NCI-H1105 (cell line): ENCODE measurements around the gene PAK6.

Experiments
- DNase-seq: peaks from one replicate; lab custom pipeline; 2025; lab: John Stamatoyannopoulos, UW

The PAK6 gene

DNA sequence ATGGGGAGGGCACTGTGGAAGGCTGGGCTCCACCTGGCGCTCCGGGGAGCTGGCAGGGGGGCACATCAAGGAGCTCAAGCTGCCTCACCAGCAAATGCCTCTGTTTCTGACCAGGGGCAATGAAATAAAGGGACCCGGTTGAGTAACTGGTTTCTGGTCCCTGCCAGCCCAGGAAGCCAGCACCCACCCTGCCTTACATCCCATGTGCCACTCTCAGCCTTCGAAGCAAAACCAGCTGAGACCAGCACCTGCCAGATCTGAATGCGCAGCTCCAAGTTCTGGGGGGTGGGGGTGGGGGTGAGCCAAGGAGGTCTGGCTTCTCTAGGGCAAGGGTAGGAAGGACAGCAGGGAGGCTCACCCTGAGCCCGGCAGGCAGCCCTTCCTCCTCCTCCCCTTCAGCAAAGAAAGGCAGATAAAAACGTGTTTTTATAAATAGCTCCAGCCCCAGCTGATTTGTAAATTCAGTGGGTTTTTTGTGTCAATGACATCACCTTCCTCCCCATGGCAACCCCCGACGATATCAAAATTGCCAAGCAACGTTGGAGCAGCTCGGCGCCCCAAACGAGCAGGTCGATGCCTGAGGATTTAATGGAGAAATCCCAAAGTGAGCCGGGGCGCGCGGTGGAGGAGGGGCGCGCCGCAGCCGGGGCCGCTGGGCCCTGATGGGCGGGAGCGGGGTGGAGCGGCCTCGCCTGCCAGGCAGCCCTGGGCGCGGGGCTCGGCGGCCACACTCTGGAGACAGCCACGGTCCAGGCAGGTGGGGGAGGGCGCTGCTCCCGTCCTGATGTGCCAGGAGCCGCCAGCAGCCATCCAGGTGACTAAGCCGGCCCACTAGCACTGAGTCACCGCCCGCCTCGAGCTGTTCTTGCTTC lies at the start of gene PAK6:
PAK6 (plus strand) TSS at position 532 of the 872 bp plus-strand sequence. CDS start 25,723 bp downstream, outside the sequence.
- DNase-seq = peak; percentile 57

DNA sequence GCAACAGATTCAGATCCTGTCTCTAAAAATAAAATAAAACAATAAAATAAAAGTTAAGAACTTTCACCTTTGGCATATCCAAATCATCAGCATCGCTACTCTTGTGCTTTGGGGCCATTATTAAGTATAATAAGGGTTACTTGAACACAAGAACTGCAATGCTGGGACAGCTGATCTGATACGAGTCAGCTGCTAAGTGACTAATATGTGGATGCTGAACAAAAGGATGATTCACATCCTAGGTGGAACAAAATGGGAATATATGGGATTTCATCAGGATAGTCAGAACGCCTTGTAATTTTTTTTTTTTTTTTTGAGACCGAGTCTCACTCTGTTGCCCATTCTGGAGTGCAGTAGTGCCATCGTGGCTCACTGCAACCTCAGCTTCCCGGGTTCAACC lies 48.3 kb upstream of the PAK6 start:
- no peak for DNase-seq

DNA sequence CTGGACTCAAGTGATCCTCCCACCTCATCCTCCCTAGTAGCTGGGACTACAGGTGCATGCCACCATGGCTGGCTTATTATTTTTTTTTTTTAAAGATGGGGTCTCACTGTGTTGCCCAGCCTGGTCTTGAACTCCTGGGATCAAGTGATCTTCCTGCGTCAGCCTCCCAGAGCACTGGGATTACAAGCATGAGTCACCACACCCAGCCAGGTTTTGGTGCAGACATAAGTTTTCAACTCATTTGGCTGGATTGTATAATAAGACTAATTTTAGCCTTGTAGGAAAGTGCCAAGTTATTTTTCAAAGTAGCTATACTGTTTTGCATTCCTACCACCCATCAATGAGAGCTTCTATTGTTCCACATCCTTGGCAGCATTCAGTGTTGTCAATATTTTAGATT lies 45.9 kb upstream of the PAK6 start:
- no peak for DNase-seq

DNA sequence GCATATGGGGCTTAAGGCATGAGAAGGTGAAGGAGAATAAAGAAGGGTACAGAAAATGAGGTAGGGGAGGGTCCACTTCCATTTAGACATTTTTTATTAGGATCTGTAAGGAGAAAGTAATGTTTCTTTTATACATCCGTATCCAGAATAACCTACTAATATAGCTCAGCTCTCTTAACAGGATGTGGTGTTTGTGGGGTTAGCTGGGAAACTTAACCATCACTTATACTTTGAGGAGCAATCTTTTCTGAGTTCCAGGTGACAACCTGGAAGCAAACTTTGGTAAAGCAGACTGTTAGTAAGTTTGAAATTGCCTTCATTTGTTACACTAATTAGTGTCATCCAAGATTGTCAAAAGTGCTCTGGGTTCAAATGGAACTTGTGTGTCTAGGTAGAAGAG lies 41.4 kb upstream of the PAK6 start:
- no peak for DNase-seq

DNA sequence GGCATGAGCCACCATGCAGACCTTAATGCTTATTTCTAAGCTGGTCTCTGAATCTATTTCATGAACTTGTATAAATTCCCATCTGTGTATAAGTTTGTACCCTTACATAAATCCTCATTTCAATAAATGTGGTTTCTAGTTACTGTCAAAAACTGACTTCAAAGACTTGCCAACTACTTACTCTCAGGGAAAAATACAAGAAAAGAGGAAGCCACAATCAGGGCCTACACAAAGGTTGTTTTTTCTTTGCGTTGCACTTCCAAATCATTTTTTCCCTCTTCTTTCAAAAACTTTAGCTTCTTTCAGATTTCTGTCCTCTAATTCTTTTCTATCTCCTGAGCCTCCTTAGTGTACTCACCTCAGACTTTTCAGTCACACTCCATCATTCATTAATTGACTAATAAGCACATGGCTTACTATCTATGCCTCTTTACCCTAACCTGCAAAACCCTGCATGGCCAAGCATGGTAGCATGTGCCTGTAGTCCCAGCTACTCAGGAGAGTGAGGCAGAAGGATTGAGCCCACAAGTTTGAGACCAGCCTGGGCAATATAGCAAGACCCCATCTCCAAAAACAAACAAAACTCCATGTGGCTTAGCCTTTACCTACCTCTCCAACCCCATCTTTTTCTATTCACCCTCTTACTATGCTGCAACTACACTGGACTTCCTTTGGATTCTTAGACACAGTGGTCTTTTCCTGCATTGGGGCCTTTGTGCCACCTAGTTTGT lies 40.3 kb upstream of the PAK6 start:
- no peak for DNase-seq

DNA sequence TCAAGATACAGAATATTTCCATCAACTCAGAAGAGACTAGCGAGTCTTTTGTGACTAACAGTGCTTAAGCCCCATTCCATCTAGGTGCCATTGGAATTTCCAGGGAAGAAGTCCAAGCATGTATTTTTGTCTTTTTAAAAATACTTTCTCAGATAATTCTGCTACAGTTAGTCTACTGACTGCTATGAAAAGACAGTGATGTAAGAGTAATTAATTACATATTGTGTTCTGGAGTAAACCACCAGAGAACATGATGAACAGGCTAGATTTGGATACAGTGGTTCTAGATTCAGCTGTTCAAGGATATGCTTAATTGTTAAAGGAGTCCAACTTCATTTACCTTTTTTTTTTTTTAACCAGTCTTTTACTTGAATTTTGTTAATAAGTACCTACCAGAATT lies 34.8 kb upstream of the PAK6 start:
- no peak for DNase-seq

DNA sequence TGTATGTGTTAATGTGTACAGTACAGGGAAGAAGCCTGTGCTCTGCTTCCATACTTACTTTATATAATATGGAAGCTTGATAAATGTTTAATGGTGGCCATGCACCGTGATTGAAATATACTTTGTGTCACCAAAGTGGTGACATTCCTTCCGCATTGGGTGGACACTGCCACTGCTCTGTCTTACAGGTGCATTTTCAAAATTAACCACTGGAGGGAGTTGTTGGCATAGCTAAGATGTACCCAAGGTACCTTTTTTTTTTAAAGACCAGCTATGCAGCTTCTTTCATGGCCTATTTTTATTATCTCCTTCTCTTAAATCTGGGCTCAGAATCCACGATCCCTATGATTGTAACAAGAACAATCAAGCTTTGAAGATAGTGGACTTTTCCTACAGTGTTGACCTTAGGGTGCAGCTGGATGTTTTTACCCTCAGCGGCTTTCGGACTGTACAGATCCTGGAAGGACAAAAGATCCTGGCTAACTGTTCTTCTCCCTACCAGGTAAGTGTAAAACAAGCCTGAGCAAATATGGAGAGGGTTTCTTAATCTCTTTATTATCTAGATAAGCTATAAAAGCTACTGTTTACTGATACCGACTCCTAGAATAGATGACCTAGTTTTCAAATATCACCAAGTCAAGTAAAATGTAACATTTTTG lies 21.6 kb upstream of the PAK6 start:
- DNase-seq = peak; percentile 42

DNA sequence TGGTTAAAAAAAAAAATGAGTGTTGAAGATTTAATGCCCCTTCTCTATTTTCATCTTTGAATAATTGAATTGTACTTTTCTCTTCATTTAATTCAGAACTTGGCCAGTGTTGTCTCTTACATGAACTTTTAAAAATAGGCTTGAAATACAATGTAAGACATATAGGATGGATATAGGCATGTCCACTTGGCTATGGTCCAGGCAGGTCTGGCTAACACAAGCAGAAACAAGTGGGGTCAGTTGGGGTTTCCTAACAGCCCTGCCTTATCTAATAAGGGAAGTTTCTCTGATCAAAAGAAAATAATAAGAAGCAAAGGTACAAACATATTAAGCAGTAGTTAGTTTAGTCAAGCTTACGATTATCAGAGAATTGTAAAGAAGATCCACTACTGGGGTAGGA lies 19.1 kb upstream of the PAK6 start:
- no peak for DNase-seq

DNA sequence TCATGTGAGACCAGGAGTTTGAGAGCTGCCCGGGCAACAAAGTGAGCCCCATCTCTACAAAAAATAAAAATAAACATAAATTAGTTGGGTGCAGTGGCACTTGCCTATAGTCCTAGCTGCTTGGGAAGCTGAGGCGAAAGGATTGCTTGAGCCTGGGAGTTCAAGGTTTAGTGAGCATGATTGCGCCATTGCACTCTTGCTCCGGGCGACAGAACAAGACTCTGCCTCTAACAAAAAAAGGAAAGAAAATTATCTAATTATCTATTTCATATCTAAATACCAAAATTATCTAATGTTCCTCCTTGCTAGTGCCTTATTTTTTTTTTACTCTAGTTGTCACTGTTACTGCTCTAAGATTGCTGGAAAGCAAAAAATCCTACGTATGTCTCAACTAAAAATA lies 16.7 kb upstream of the PAK6 start:
- DNase-seq = no peak

DNA sequence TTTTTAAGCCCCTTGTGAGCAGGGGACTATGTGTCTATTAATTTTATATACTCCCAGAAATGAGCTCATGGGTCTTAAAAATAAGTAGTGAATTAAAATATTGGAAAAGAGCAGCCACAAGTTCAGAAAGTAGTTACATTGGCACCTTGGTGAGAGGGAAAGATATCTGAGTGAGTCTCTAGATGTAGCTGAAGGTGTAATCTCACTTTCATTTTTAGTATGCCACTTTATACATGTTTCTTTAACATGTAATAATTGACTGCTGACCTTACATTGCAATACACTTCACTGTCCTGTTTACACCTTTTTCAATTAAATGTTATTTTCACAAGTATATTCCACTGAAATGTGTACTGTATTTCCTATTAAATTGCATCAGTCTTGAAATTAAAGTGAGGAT lies 12.1 kb upstream of the PAK6 start:
- no peak for DNase-seq

DNA sequence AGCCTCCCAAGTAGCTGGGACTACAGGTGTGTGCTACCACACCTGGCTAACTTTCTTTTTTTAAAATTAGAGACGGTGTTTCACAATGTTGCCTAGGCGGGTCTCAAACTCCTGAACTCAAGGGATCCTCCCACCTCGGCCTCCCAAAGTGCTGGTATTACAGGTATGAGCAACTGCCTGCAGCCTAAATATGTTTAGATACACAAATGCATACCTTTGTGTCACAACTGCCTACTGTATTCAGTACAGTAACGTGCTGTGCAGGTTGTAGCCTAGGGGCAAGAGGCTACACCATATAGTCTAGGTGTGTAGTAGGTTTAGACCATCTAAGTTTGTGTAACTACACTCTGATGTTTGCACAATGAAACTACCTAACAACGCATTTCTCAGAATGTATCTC lies 9.5 kb upstream of the PAK6 start:
- DNase-seq = no peak

DNA sequence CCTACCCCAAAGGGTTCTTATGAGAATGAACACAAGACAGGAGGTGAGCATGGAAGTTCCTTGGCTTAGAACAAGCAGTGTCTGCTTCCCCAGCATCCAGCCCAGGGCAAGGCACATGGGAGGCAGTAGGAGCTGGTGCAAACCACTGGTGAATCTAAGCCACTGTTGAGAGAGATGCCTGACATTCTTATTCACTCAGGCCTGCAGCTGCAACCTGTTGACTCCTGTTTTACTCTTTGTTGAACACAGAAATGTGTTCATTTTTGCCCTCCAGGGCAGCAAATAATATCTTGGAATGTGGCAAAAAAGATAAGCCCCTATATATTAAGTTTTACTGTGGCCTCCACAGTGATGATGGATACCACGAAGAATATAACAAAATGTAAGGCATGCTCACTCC lies 8.9 kb upstream of the PAK6 start:
- DNase-seq = no peak

DNA sequence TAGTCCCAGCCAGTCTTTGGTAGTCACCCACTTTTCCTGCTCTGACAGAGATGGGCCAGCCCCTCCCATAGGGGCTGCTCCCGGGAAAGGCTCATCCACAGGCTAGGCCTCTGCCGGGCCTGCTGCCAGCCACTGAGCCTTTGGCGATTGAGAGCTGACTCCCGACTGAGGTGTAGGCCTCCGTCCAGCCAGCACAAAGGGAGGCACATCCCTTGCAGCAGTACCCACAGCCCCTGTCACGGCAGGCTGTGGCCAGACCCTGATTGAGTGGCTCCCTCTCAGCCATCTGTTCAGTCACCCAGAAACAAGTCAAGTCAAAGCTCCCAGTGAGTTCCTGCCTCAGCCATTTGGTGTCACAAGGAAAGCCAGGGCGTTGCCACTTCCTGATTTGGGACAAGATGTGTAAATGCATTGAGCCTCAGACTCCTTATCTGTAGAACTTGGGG lies 6.2 kb upstream of the PAK6 start:
- no peak for DNase-seq

DNA sequence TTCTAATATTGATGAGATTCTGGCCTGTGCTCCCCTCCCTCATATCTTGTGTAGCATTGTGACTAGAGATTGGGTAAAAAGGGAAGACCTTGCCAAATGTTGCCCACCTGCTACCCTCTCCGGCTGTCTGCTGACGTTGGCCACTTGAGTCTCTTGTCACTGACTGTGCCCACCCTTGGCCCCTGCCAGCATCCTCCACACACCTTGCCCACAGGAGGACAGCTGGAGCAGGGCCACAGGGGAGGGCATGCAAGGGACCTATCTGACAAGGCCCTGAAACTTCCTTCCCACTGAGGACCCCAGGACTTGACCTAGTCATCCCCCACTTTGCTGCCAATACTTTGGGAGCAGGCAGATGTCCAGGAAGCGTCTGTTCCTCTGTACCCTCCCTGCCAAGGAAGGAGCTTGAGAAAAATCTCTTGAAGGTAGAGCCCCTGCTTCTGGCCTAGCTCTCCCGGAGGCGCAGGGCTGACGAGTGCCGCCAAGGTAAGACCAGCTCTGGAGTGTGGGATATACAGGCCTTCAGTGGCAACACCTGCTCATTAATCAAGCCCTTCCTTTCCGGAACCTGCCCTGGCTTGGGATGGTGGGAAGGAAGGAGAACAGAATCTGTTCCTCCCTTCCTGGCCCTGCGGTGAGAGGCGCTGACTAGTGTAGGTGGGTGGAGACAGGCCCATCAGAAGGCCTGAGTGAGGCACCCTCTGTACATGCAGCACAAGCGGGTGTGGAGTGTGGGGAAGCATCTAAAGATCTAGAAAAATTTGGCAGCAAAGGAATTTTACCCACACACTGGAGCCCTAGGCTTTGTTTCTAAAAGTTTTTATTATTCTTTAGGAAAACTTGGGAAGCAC lies 4.9 kb upstream of the PAK6 start:
- no peak for DNase-seq

DNA sequence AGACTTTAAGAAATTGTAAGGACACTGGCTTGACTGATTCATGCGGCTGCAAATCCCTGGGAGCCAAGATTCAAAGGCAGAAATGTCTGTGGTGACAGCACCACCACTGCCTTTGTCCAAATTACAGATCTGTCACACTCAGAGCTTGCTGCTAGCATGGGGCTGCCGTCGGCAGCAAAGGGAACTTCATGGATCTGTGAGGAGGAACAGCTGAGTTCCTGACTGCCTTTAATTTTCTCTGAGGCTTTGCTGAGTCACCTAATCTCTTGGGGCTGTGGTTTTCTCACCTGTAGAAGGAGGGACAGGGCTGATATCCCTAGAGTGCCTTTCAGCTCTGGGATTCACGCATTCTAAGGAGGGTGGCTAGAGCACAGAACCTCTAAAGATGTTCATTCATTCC lies 4.1 kb upstream of the PAK6 start:
- DNase-seq = no peak

DNA sequence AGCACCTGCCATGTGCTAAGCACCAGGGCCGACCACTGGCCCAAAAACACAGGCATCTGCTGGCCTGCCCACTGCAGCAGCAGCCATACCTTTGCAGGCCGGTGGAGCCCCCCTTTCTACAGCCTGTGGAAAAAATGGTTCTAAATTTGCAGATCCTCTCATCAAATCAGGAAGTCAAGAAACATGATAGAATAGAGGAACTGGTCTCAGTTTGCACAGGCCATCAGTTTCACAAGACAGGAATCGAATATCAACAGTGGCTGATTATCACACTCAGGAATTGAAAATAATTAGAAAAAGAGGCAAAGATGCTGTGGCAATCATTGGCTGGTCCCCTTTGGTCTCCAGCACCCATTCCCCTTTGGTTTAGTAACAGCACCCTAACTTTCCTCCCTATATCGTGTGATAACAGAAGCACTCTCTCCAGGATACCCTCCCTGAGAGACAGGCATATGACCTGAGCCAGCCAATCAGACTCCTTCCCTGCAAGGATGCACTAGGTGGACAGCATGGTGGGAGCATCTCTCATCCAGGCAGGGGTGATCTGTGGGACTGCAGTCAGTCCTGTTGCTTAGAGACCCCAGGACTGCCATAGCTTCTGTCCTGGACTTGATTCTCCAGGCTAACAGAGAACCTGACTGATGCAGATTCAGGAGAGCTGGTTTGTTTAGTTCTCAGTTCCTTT lies 3.5 kb upstream of the PAK6 start:
- DNase-seq = no peak

DNA sequence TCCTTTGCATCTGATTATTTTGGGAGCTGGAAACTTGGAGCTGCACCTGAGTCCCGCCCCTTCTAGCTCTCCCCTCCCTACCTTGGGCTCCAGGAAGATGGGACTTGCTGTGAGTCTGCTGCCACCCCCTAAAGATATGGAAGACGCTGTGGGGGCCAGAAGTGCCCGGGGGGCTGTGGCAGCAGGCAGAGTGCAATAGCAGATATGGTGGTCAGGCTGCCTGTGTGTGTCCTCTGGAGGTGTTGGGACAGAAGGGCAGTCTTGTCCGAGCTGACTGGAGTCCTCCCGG lies 485 bp downstream of the PAK6 start:
- no peak for DNase-seq

DNA sequence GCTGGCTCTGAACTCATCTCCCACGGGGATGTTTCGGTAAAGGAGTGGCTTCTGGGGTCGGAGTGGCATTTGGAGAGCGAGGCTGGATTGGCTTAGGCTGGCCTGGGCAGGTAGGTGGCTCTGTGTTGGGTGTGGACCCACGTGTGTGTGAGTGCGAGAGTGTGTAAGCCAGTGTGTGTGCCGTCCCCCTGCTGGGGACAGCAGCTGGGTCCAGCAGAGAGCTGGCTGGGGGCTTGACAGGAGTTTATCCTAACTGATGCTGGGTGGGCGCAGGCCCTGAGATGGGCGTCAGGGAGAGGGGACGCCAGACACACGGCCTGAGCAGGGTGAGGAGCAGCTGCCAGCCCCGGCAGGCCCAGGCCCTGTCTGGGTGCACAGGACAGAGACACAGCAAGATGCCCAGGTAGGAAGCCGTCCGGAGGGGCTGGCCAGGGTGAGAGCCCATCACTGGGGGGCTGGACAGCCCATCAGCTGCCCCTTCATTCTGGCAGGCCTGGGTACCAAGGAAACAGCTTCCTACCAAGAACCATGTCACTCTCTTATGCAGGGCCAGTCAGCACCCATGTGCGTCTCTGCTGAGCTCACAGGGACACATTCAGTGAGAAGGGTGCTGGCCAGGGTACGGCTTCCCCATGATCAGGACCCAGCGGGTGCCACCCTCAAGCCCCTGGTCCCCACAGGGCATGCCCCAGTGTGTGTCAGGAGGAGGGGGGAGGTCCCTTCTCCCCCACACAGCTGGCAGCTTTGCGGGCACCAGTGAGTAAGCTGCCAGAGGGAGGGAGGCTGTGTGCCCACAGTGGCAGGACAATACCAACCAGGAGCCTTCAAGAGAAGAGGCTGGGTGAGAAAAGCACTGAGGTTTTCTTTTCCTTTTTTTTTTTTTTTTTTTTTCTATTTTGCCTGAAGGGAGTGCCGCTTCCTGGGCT lies 1.1 kb downstream of the PAK6 start:
- no peak for DNase-seq

DNA sequence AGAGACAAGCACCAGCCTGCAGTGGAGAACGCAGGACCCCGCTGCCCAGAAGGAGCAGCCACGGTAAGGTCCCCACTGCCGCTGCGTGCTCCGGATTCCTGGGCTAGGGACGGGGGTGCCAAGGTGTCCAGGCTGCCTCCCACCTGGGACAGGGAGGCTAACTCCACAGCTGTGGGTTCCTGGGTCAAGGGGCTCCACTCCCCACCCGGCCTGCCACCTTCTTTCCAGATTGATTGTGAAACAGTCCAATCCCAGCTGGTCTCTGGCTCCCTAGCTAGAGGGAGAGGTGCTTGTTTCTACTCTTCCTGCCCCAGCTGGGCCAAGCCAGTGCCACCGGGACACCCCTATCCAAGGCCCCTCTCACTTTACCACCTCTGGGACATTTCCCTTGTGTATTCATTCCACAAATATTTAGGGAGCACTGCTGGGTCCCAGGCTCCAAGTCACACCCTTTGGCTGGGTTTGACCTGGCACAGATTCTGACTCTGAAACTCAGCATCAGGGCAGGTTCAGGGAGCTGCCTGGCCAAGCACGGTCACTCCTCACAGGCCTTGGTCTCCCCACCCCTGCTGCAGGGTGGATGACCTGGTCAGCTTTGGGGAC lies 1.9 kb downstream of the PAK6 start:
- no peak for DNase-seq
